ENCODE data around the gene MPLKIP.
A peak's percentile ranks its signal among the peaks of the same experiment; 100 is the strongest.
"Not testable (repeated sequence)": the region's sequence is repeated elsewhere in the genome, so short reads cannot be mapped to it uniquely, and the experiment has no call there.

Gene MPLKIP

GRCh38 chr7:40145596-40146130 lies 11.2 kb upstream of the MPLKIP start:
- H3K4me1 Mint-ChIP-seq (ENCODE audit: low read depth); H3K27ac Mint-ChIP-seq; H3K9me3 Mint-ChIP-seq; H3K4me3 Mint-ChIP-seq; H3K36me3 Mint-ChIP-seq (ENCODE audit: low read depth): not testable (repeated sequence)
- H3K27me3 Mint-ChIP-seq, result peaks cover 11% of the 10 kb centered on the region

DNA sequence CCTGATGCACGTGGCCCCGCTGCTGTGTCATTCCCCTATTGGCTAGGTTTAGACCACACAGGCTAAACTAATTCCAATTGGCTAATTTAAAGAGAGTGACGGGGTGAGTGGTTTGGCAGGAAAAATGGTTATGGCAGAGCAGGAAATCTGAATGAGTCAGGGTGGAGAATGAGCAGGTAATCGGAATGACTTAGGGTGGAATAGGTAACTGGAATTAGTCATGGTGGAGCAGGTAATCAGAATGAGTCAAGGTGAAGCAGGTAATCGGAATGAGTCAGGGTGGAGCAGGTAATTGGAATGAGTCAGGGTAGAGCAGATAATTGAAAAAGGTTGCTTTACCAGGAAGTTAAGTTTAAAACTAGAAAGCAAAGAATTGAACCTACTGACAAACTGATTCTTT lies 7.5 kb upstream of the MPLKIP start:
- peaks cover 11% of the 10 kb centered on the region for H3K27me3 Mint-ChIP-seq
- not testable (repeated sequence) for H3K4me1 Mint-ChIP-seq (ENCODE audit: low read depth); H3K4me3 Mint-ChIP-seq; H3K36me3 Mint-ChIP-seq (ENCODE audit: low read depth); H3K27ac Mint-ChIP-seq; H3K9me3 Mint-ChIP-seq

DNA sequence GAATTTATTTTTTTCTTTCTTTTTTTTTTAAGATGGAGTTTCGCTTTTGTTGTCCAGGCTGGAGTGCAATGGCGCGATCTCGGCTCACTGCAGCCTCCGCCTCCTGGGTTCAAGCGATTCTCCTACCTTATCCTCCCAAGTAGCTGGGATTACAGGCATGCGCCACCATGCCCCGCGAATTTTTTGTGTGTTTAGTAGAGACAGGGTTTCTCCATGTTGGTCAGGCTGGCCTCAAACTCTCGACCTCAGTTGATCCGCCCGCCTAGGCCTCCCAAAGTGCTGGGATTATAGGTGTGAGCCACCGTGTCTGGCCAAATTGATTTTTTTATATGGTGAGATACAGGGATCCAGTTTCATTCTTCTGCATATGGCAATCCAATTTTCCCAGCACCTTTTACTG lies 5.5 kb upstream of the MPLKIP start:
- H3K27me3 Mint-ChIP-seq, result peaks cover 13% of the 10 kb centered on the region
- not testable (repeated sequence) for H3K9me3 Mint-ChIP-seq; H3K27ac Mint-ChIP-seq; H3K36me3 Mint-ChIP-seq (ENCODE audit: low read depth); H3K4me1 Mint-ChIP-seq (ENCODE audit: low read depth); H3K4me3 Mint-ChIP-seq

DNA sequence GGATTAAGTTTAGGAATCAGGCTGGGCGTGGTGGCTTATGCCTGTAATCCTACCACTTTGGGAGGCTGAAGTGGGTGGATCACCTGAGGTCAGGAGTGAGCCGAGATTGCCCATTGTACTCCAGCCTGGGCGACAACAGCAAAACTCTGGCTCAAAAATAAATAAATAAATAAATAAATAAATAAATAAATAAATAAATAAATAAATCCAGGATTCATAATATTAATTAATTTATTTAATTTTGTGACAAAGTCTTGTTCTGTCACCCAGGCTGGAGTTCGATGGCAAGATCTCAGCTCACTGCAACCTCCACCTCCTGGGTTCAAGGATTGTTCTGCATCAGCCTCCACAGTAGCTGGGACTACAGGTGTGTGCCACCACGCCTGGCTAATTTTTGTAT lies 4.6 kb upstream of the MPLKIP start:
- Mint-ChIP-seq H3K4me1 (ENCODE audit: low read depth) (peaks cover 3% of the 10 kb centered on the region), H3K4me3 (no peak overlapping the region), H3K27me3 (peaks cover 13% of the 10 kb centered on the region), H3K27ac (no peak overlapping the region), H3K9me3 (no peaks in the 10 kb centered on the region), H3K36me3 (ENCODE audit: low read depth) (no peaks in the 10 kb centered on the region)

DNA sequence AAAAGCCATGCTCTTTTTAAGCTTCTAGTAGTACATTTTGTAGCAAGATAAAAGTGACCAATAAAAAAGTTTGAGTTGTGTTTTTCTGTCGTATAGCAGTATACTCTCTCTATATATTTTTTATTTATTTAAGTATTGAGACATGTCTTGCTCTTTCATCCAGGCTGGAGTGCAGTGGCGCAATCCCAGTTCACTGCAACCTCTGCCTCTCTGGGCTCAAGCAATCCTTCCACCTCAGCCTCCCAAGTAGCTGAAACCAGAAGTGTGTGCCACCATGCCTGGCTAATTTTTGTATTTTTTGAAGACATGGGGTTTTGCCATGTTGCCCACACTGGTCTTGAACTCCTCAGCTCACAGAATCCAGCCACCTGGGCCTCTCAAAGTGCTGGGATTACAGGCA lies 3.1 kb upstream of the MPLKIP start:
- Mint-ChIP-seq H3K4me3 (no peak overlapping the region), H3K36me3 (ENCODE audit: low read depth) (peaks cover 5% of the 10 kb centered on the region), H3K27ac (no peak overlapping the region), H3K4me1 (ENCODE audit: low read depth) (peaks cover 10% of the 10 kb centered on the region), H3K27me3 (peaks cover 8% of the 10 kb centered on the region), H3K9me3 (no peaks in the 10 kb centered on the region)

- Mint-ChIP-seq H3K27me3 (peaks cover 8% of the 10 kb centered on the region), H3K4me3 (peak overlapping the region; percentile 77), H3K36me3 (ENCODE audit: low read depth) (peaks cover 14% of the 10 kb centered on the region), H3K9me3 (no peaks in the 10 kb centered on the region), H3K27ac (peak overlapping the region; percentile 8), H3K4me1 (ENCODE audit: low read depth) (peaks cover 32% of the 10 kb centered on the region)
Measured at GRCh38 chr7:40135317-40135610, 842 bp upstream of the MPLKIP start.

DNA sequence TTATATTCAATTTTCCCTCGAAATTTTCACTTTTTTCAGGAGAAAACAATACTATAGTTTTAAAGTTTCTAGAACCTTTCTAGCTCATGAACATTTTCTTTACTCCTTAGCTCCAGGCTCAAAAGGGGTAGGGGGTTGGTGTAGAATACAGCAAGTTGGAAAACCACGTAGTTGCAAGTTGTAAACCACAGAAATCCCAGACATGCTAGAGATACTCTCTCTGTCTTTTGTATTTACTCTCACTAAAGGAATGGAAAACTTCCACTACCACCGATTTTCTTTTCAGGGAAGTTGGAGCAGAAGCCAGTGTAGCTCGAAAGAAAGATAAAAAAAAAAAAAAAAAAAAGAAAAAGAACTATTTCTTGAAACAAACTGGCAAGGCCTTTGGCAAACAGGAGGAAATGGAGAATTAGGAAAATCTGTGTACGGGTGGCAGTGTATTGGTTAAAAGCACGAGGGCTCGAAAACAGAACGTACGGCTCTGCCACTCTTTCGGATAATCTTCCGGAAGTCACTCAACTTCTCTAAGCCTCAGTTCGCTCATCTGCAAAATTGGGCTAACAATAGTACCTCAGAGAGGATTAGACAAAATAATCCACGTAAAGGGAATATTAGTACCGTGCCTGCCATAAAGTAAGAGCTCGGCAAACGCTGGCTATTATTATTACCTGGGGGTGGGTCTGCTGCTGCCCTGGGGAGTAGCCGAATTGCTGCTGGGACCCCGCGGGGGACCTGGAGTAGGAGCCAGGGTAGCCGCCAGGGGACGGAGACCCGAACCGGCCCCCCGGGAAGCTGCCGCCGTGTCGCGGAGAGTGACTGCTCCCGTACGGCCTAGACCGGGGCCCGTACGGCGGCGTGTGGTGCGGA lies 628 bp downstream of the MPLKIP start:
- Mint-ChIP-seq H3K4me3 (peak overlapping the region; percentile 94), H3K9me3 (no peaks in the 10 kb centered on the region), H3K27ac (peak overlapping the region; percentile 97), H3K36me3 (ENCODE audit: low read depth) (peaks cover 17% of the 10 kb centered on the region), H3K4me1 (ENCODE audit: low read depth) (peaks cover 39% of the 10 kb centered on the region), H3K27me3 (peaks cover 8% of the 10 kb centered on the region)

DNA sequence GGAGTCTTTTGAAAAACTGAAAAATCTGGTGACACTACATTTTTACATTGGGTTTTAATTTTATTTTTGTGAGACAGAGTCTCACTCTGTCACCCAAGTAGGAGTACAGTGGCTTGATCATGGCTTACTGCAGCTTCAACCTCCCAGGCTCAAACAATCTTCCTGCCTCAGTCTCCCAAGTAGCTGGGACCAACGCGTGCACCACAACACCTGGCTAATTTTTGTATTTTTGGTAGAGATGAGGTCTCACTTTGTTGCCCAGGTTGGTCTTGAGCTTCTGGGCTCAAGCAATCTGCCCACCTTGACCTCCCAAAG lies 11.5 kb downstream of the MPLKIP start:
- no peak overlapping the region for H3K27ac Mint-ChIP-seq
- peaks cover 4% of the 10 kb centered on the region for H3K4me1 Mint-ChIP-seq (ENCODE audit: low read depth)
- H3K4me3 Mint-ChIP-seq, result no peak overlapping the region
- H3K9me3 Mint-ChIP-seq, result no peaks in the 10 kb centered on the region
- H3K36me3 Mint-ChIP-seq (ENCODE audit: low read depth), result peaks cover 5% of the 10 kb centered on the region
- H3K27me3 Mint-ChIP-seq, result no peaks in the 10 kb centered on the region

DNA sequence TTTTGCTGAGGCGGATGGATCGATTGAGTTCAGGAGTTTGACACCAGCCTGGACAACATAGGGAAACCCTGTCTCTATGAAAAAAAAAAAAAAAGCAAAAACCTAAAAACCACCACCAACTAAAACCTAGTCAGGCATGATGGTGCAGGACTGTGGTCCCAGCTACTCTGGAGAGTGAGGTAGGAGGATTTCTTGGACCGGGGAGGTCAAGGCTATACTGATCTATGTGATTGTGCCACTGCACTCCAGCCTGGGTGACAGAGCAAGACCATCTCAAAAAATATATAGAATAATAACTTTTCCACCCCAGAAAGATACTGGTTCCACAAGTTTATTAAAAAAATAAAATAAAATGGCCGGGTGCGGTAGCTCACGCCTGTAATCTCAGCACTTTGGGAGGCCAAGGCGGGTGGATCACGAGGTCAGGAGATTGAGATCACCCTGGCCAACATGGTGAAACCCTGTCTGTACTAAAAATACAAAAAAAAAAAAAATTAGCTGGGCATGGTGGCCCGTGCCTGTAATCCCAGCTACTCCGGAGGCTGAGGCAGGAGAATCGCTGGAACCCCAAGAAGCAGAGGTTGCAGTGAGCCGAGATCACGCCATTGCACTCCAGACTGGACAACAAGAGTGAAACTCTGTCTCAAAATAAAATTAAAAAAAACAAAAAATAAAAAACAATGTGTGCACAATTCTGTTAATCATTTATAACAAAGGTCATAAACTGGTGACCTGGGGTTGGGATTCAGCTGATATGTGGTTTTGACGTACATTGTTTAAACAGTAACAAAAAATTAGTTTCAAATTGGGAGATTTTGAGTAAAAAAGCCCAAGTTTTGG lies 12.1 kb downstream of the MPLKIP start:
- H3K4me3 Mint-ChIP-seq; H3K27me3 Mint-ChIP-seq; H3K4me1 Mint-ChIP-seq (ENCODE audit: low read depth): not testable (repeated sequence)

DNA sequence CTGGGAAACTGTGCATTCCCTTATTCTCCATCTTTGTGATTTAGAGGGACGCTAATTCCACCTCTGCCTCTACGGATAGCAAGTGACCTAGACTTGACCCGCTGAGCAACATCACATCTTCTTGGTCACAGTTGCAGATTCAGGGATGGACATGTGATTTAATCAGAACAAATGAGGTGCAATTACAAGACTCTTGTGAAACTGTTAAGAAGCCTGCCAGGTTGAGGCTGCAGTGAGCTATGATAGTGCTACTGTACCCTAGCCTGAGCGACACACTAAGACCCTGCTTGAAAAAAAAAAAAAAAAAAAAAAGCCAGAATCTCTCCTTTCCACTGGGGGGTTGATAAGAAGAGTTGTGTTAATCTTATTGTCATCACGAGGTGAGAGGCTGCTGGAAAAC lies 14.4 kb downstream of the MPLKIP start:
- Mint-ChIP-seq H3K27me3 (no peaks in the 10 kb centered on the region), H3K9me3 (no peaks in the 10 kb centered on the region), H3K36me3 (ENCODE audit: low read depth) (peaks cover 5% of the 10 kb centered on the region), H3K27ac (no peak overlapping the region), H3K4me3 (no peak overlapping the region), H3K4me1 (ENCODE audit: low read depth) (no peaks in the 10 kb centered on the region)

More for the DNA sequence above, 12.1 kb downstream of the MPLKIP start:
- not testable (repeated sequence) for H3K27ac Mint-ChIP-seq; H3K36me3 Mint-ChIP-seq (ENCODE audit: low read depth); H3K9me3 Mint-ChIP-seq

- not testable (repeated sequence) for H3K27ac Mint-ChIP-seq; H3K4me3 Mint-ChIP-seq; H3K4me1 Mint-ChIP-seq (ENCODE audit: low read depth); H3K9me3 Mint-ChIP-seq; H3K27me3 Mint-ChIP-seq; H3K36me3 Mint-ChIP-seq (ENCODE audit: low read depth)
Measured at GRCh38 chr7:40118201-40118600, 16.2 kb downstream of the MPLKIP start.

DNA sequence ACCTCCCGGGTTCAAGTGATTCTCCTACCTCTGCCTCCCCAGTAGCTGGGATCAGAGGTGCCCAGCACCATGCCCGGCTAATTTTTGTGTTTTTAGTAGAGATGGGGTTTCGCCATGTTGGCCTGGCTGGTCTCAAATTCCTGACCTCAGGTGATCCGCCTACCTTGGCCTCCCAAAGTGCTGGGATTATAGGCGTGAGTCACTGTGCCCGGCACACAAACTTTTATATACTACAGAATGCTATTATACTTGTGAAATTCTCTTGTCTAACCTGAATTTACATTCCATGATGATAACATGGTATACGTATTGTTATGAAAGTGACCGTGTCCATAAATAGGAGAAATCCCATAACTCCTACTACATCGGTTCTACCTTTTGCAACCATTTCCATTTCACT lies 17.2 kb downstream of the MPLKIP start:
- H3K4me1 Mint-ChIP-seq (ENCODE audit: low read depth); H3K27me3 Mint-ChIP-seq; H3K27ac Mint-ChIP-seq; H3K4me3 Mint-ChIP-seq; H3K36me3 Mint-ChIP-seq (ENCODE audit: low read depth); H3K9me3 Mint-ChIP-seq: not testable (repeated sequence)

GRCh38 chr7:40115936-40116335 lies 18.5 kb downstream of the MPLKIP start:
- Mint-ChIP-seq H3K4me1 (ENCODE audit: low read depth) (no peaks in the 10 kb centered on the region), H3K36me3 (ENCODE audit: low read depth) (no peaks in the 10 kb centered on the region), H3K27me3 (no peaks in the 10 kb centered on the region), H3K27ac (no peak overlapping the region), H3K9me3 (no peaks in the 10 kb centered on the region), H3K4me3 (no peak overlapping the region)

DNA sequence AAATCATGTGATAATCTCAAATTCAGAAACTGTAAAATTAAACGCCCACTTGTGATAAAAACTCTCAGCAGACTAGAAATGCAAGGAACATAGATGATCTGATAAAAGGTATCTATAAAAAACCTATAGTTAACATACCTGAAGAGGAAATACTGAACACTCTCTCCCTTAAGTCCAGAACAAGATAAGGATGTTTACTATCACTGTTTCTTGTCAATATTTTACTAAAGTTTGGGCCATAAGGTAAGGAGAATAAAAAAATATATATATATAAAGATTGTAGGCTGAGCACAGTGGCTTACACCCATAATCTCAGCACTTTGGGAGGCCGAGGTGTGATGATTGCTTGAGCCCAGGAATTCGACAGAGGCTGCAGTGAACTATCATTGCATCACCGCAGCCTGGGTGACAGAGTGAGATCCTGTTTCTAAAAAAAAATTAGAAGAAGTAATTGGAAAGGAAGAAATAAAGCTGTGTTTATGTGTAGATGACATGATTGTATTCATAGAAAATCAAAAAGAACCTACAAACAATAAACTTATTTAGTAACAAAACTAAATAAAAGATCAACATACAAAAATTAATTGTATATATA lies 28.4 kb downstream of the MPLKIP start:
- no peaks in the 10 kb centered on the region for H3K36me3 Mint-ChIP-seq (ENCODE audit: low read depth)
- H3K27me3 Mint-ChIP-seq, result no peaks in the 10 kb centered on the region
- H3K27ac Mint-ChIP-seq, result no peak overlapping the region
- H3K4me1 Mint-ChIP-seq (ENCODE audit: low read depth), result no peaks in the 10 kb centered on the region
- H3K9me3 Mint-ChIP-seq, result no peaks in the 10 kb centered on the region
- no peak overlapping the region for H3K4me3 Mint-ChIP-seq

GRCh38 chr7:40102897-40103296 lies 31.5 kb downstream of the MPLKIP start:
- Mint-ChIP-seq H3K36me3 (ENCODE audit: low read depth) (peaks cover under 1% of the 10 kb centered on the region), H3K4me3 (no peak overlapping the region), H3K27ac (no peak overlapping the region), H3K9me3 (no peaks in the 10 kb centered on the region), H3K27me3 (no peaks in the 10 kb centered on the region), H3K4me1 (ENCODE audit: low read depth) (no peaks in the 10 kb centered on the region)

All from stimulated activated naive CD8-positive, alpha-beta T cell treated with anti-CD3 and anti-CD28 coated beads, Interleukin-15, Interleukin-2, amounts not matched to agents 100 ng/mL and 50 ng/mL, for 24 hours (primary cell).